ENCODE data around the gene LIPA. TPM values are rescaled to one million over a fixed set of nuclear protein-coding genes. Genes with fewer than 3 reads are reported as not detected.

The LIPA gene
- total and polyA plus RNA-seq, 2 of the 4 experiments (the other 2 are of a cell fraction) = 23.1 to 31.9 TPM

- no peak overlapping the region for H3K56ac ChIP-seq (ENCODE audit: extremely low read depth, insufficient read depth, low read length)
- no peak overlapping the region for H3K14ac ChIP-seq (replicated peaks; ENCODE audit: low read depth, low read length)
- no peak overlapping the region for H4K8ac ChIP-seq (ENCODE audit: low read depth in 2 of 2, low read length in 2 of 2)
- ATAC-seq (ENCODE audit: low read depth) (no peak), DNase-seq (peak; percentile 29)
- dilution Hi-C loops (cut with HindIII; ENCODE audit: low sequenced_read_pairs, unreplicated experiment) (no loop called here), intact Hi-C loops (cut with micrococcal nuclease) (no loop called here), in situ Hi-C loops (cut with MboI; ENCODE audit: low sequenced_read_pairs) (loop anchor here (10.0 kb wide), 1 partner anchor 392 kb away; no protein-coding TSS in a partner anchor)
- ChIA-PET CTCF (no interaction called here), POLR2A (ENCODE audit: unreplicated experiment) (interaction anchor here (0.5 kb wide), 1 partner anchor 30 kb away, joined by 4 read pairs; no protein-coding TSS in a partner anchor)
- H2BK15ac ChIP-seq (ENCODE audit: low read depth, low read length) = no peak overlapping the region
- no peaks in the 10 kb centered on the region for H3K36me3 ChIP-seq (ENCODE audit: control insufficient read depth, insufficient read depth, low read length)
- H2AK9ac ChIP-seq (replicated peaks; ENCODE audit: low read depth, low read length, poor library complexity) = no peak overlapping the region
- no peak overlapping the region for H2BK20ac ChIP-seq (ENCODE audit: low read depth, low read length)
- H2BK5ac ChIP-seq (ENCODE audit: low read depth, low read length, poor library complexity, severe bottlenecking) = no peak overlapping the region
- no peak overlapping the region for H2BK120ac ChIP-seq (ENCODE audit: low read depth, low read length)
- no peak overlapping the region for H3K27ac ChIP-seq (ENCODE audit: insufficient read depth, low read length)
- TF ChIP-seq CTCF (conservative IDR thresholded peaks at IDR 0.05; ENCODE audit: low read depth, low read length) (no peak), MAFK (IDR thresholded peaks at IDR 0.05; ENCODE audit: low read depth, low read length) (0 out of 2 replicates have a peak, but pooled peaks have one; percentile 15), NFE2L2 (IDR thresholded peaks at IDR 0.05; ENCODE audit: low read depth, low read length) (no peak)
- H3K27me3 ChIP-seq (ENCODE audit: control insufficient read depth, insufficient read depth, low read length) = no peaks in the 10 kb centered on the region
- no peak overlapping the region for H4K5ac ChIP-seq (ENCODE audit: low read depth, low read length)
- H2AK5ac ChIP-seq (ENCODE audit: low read depth, low read length) = no peak overlapping the region
- no peaks in the 10 kb centered on the region for H3K9me3 ChIP-seq (ENCODE audit: control insufficient read depth, insufficient read depth, low read length)
- H3K4me2 ChIP-seq (ENCODE audit: low read depth, low read length) = no peak overlapping the region
- H3K18ac ChIP-seq (ENCODE audit: low read depth, low read length) = no peak overlapping the region
- H3K9me1 ChIP-seq (ENCODE audit: insufficient read depth, low read length) = no peaks in the 10 kb centered on the region
- no peak overlapping the region for H3K4ac ChIP-seq (ENCODE audit: low read depth, low read length)
- no peak overlapping the region for H4K91ac ChIP-seq (ENCODE audit: insufficient read depth, low read depth, low read length)
- H2AFZ ChIP-seq (replicated peaks; ENCODE audit: low read length, poor library complexity) = no peak overlapping the region
- no peak overlapping the region for H3K4me3 ChIP-seq (ENCODE audit: insufficient read depth, low read depth, low read length)
- BruUV-seq (replicated peaks) = no TSS peak
- no peak overlapping the region for H3K9ac ChIP-seq (ENCODE audit: low read depth, low read length)
- no peaks in the 10 kb centered on the region for H4K20me1 ChIP-seq (ENCODE audit: insufficient read depth, low read length)
- H3K23ac ChIP-seq (ENCODE audit: low read depth, low read length) = no peak overlapping the region
- WGBS, 2 experiments (ENCODE audit: extremely low coverage in 2 of 2, insufficient read length in 1 of 2) = no CpG with 5 or more reads among the region's 1 CpG
- H3K79me1 ChIP-seq (ENCODE audit: low read depth in 1 of 2, low read length in 2 of 2) = no peaks in the 10 kb centered on the region
- H3K4me1 ChIP-seq (ENCODE audit: control insufficient read depth, insufficient read depth, low read length) = no peaks in the 10 kb centered on the region
These were observed 24.7 kb downstream of the LIPA start for GRCh38 chr10:89226891-89227290.

All from IMR-90 (cell line).